GM23338 (cell line): ENCODE results near the gene TNNT3. TPM values are rescaled to one million over a fixed set of nuclear protein-coding genes. Genes with fewer than 3 reads are reported as not detected.

ENCODE experiments used
- ATAC-seq: fragments of 200-7000 bp; cut with Tn5 transposase; 3 replicates; pipeline ENCODE4 v1.9.1; 2020
- DNase-seq: peaks from one replicate; pipeline ENCODE4 v3.0.0-alpha.2; 2015; ENCODE audit warnings: low spot score
- H2AFZ ChIP-seq: fragments of 200-600 bp; sonication (generic); 2 replicates; pipeline ENCODE4 v1.8.0; 2016; ENCODE audit warnings: antibody characterized with exemption, mild to moderate bottlenecking, moderate library complexity
- H3F3A ChIP-seq: fragments of 200-600 bp; sonication (generic); replicated peaks from 2 replicates; pipeline ENCODE4 v1.8.0; 2017; ENCODE audit warnings: antibody characterized with exemption, mixed run types, low read depth
- H3K27ac ChIP-seq: fragments of 200-600 bp; sonication (generic); 2 replicates; pipeline ENCODE4 v1.6.1; 2016; ENCODE audit warnings: low read depth
- H3K27me3 ChIP-seq: fragments of 200-600 bp; sonication (generic); 2 replicates; pipeline ENCODE4 v1.8.0; 2016; ENCODE audit warnings: mild to moderate bottlenecking, mixed run types, moderate library complexity; ENCODE audit not compliant: insufficient read depth
- H3K36me3 ChIP-seq: fragments of 200-600 bp; sonication (generic); 2 replicates; pipeline ENCODE4 v1.8.0; 2016; ENCODE audit warnings: mild to moderate bottlenecking; ENCODE audit not compliant: insufficient read depth
- H3K4me1 ChIP-seq: fragments of 200-600 bp; sonication (generic); 2 replicates; pipeline ENCODE4 v1.8.0; 2016; ENCODE audit warnings: mild to moderate bottlenecking, moderate library complexity; ENCODE audit not compliant: insufficient read depth
- H3K4me2 ChIP-seq: fragments of 200-600 bp; sonication (generic); 2 replicates; pipeline ENCODE4 v1.7.1; 2017; ENCODE audit warnings: mixed run types
- H3K4me3 ChIP-seq: fragments of 200-600 bp; sonication (generic); 2 replicates; pipeline ENCODE4 v1.6.1; 2016; ENCODE audit warnings: mixed run types
- H3K79me2 ChIP-seq: fragments of 200-600 bp; sonication (generic); replicated peaks from 2 replicates; pipeline ENCODE4 v1.8.0; 2017; ENCODE audit warnings: mild to moderate bottlenecking; ENCODE audit not compliant: insufficient read depth
- H3K9me2 ChIP-seq: fragments of 200-600 bp; sonication (generic); 2 replicates; pipeline ENCODE4 v1.8.0; 2017; ENCODE audit not compliant: insufficient read depth
- H4K20me1 ChIP-seq: fragments of 200-600 bp; sonication (generic); replicated peaks from 2 replicates; pipeline ENCODE4 v1.8.0; 2017; ENCODE audit warnings: mild to moderate bottlenecking; ENCODE audit not compliant: insufficient read depth
- H3K27ac Mint-ChIP-seq: 2 replicates; pipeline ENCODE4 v1.8.0; 2020; ENCODE audit warnings: inconsistent platforms, mild to moderate bottlenecking, moderate library complexity, mixed read lengths
- H3K27me3 Mint-ChIP-seq: 3 replicates; pipeline ENCODE4 v1.8.0; 2022; ENCODE audit warnings: low read depth, mild to moderate bottlenecking, moderate library complexity, mixed read lengths, inconsistent platforms; ENCODE audit not compliant: insufficient read depth, poor library complexity
- H3K36me3 Mint-ChIP-seq: 3 replicates; pipeline ENCODE4 v1.8.0; 2021; ENCODE audit warnings: low read depth, mild to moderate bottlenecking, inconsistent platforms, moderate library complexity, mixed read lengths
- H3K4me1 Mint-ChIP-seq: 3 replicates; pipeline ENCODE4 v1.8.0; 2020; ENCODE audit warnings: mild to moderate bottlenecking, inconsistent platforms, mixed read lengths
- H3K4me3 Mint-ChIP-seq: 3 replicates; pipeline ENCODE4 v1.8.0; 2021; ENCODE audit warnings: moderate library complexity, mild to moderate bottlenecking, inconsistent platforms, mixed read lengths
- H3K9me3 Mint-ChIP-seq: 3 replicates; pipeline ENCODE4 v1.8.0; 2020; ENCODE audit warnings: moderate library complexity, mild to moderate bottlenecking, inconsistent platforms, mixed read lengths
- CREB1 ChIP-seq: fragments of 250-450 bp; sonication (Bioruptor Pico); IDR thresholded peaks from 2 replicates; pipeline ENCODE4 v1.5.0; 2020; ENCODE audit warnings: low read depth, mild to moderate bottlenecking, moderate library complexity
- EZH2 ChIP-seq: fragments of 200-600 bp; sonication (generic); IDR thresholded peaks from one replicate; pipeline ENCODE4 v1.8.0; 2017; ENCODE audit warnings: antibody characterized with exemption, mild to moderate bottlenecking, low read depth; ENCODE audit not compliant: unreplicated experiment
- EZH2phosphoT487 ChIP-seq: fragments of 200-600 bp; sonication (generic); IDR thresholded peaks from one replicate; pipeline ENCODE4 v1.8.1; 2018; ENCODE audit warnings: antibody characterized with exemption; ENCODE audit not compliant: unreplicated experiment
- JUNB ChIP-seq: IDR thresholded peaks from one replicate; pipeline ENCODE4 v1.6.1; 2016; ENCODE audit warnings: antibody characterized with exemption; ENCODE audit not compliant: unreplicated experiment
- NANOG ChIP-seq: IDR thresholded peaks from 2 replicates; pipeline ENCODE4 v1.6.1; 2016; ENCODE audit warnings: antibody characterized with exemption, borderline replicate concordance
- POLR2AphosphoS5 ChIP-seq: IDR thresholded peaks from 2 replicates; pipeline ENCODE4 v1.6.1; 2016; ENCODE audit warnings: antibody characterized with exemption, low read depth
- STAT1 ChIP-seq: IDR thresholded peaks from one replicate; pipeline ENCODE4 v1.6.1; 2016; ENCODE audit warnings: antibody characterized with exemption; ENCODE audit not compliant: unreplicated experiment
- ZNF114 ChIP-seq: fragments of 250-450 bp; sonication (Bioruptor Pico); IDR thresholded peaks from 2 replicates; pipeline ENCODE4 v1.5.0; 2020; ENCODE audit warnings: mild to moderate bottlenecking, moderate library complexity
- ZNF331 ChIP-seq: fragments of 250-450 bp; sonication (Bioruptor Pico); IDR thresholded peaks from 2 replicates; pipeline ENCODE4 v1.5.0; 2020; ENCODE audit warnings: low read depth, mild to moderate bottlenecking, moderate library complexity
- polyA plus RNA-seq: library from polyadenylated mRNA; unstranded; fragments of >200 nt; fragmentation: Nextera tagmentation; extraction: Ambion mirVana; gene quantifications from 2 replicates; pipeline ENCODE4 v1.2.1, GENCODE V29; 2016
- total RNA-seq: library from RNA; depleted of rRNA; stranded (reverse); fragments of >200 nt; shearing (Covaris generic); gene quantifications from 2 replicates; pipeline ENCODE4 v1.2.3, GENCODE V29; 2014
- TF ChIP-seq, protein P1 (sequence below): IDR thresholded peaks from 2 replicates; pipeline ENCODE4 v1.6.1; 2016; ENCODE audit warnings: antibody characterized with exemption
- TF ChIP-seq, protein P2 (sequence below): IDR thresholded peaks from one replicate; pipeline ENCODE4 v1.6.1; 2018; ENCODE audit warnings: antibody characterized with exemption; ENCODE audit not compliant: unreplicated experiment
- TF ChIP-seq, protein P3 (sequence below): fragments of 250-450 bp; sonication (Bioruptor Pico); IDR thresholded peaks from 2 replicates; pipeline ENCODE4 v1.5.0; 2020; ENCODE audit warnings: mild to moderate bottlenecking, moderate library complexity
- TF ChIP-seq, protein P4 (sequence below), 2 experiments: fragments of 200-600 bp in 1 of 2; sonication (generic) in 1 of 2; conservative IDR thresholded peaks; 2 replicates each; pipeline versions ENCODE4 v1.5.1 to v1.6.1; 2016 to 2017; ENCODE audit warnings: antibody characterized with exemption in 2 of 2, low read depth in 2 of 2, mild to moderate bottlenecking in 2 of 2, moderate library complexity in 1 of 2

The TNNT3 gene
- total and polyA plus RNA-seq, 2 experiments from 2014 or later = not detected

DNA sequence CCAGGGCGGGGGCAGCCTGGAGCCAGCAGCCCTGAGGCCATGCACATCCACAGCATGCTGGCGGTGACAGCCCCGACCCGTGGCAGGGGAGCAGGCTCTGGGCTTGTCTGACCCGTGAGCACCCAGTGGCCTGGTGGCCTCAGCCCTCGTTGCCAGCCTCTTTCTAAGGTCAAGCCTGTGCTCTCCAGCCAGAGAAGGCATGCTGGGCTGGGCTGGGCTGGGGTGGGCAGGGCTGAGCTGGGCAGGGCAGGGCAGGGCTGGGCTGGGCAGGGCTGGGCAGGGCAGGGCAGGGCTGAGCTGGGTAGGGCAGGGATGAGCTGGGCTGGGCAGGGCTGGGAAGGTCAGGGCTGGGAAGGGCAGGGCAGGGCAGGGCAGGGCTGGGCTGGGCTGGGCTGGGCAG lies 67.5 kb downstream of the TNNT3 start:
- DNase-seq = no peak
- Histone ChIP-seq H3K79me2 (no peaks in the 10 kb centered on the region), H4K20me1 (no peaks in the 10 kb centered on the region), H2AFZ (no peak overlapping the region), H3K9me2 (no peaks in the 10 kb centered on the region), H3K27ac (no peak overlapping the region), H3K4me1 (no peaks in the 10 kb centered on the region), H3K4me3 (no peak overlapping the region), H3K36me3 (no peaks in the 10 kb centered on the region), H3K27me3 (no peaks in the 10 kb centered on the region), H3F3A (no peaks in the 10 kb centered on the region), H3K4me2 (no peak overlapping the region)
- H3K9me3 Mint-ChIP-seq = no peaks in the 10 kb centered on the region
- H3K4me3 Mint-ChIP-seq = no peak overlapping the region
- no peaks in the 10 kb centered on the region for H3K27me3 Mint-ChIP-seq
- no peak for TF ChIP-seq ZNF114 (CRISPR knock-in tag)
- no peak for TF ChIP-seq NANOG
- no peak for TF ChIP-seq ZNF331 (CRISPR knock-in tag)
- TF ChIP-seq, protein P1, sequence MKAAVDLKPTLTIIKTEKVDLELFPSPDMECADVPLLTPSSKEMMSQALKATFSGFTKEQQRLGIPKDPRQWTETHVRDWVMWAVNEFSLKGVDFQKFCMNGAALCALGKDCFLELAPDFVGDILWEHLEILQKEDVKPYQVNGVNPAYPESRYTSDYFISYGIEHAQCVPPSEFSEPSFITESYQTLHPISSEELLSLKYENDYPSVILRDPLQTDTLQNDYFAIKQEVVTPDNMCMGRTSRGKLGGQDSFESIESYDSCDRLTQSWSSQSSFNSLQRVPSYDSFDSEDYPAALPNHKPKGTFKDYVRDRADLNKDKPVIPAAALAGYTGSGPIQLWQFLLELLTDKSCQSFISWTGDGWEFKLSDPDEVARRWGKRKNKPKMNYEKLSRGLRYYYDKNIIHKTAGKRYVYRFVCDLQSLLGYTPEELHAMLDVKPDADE = no peak
- TF ChIP-seq, protein P2, sequence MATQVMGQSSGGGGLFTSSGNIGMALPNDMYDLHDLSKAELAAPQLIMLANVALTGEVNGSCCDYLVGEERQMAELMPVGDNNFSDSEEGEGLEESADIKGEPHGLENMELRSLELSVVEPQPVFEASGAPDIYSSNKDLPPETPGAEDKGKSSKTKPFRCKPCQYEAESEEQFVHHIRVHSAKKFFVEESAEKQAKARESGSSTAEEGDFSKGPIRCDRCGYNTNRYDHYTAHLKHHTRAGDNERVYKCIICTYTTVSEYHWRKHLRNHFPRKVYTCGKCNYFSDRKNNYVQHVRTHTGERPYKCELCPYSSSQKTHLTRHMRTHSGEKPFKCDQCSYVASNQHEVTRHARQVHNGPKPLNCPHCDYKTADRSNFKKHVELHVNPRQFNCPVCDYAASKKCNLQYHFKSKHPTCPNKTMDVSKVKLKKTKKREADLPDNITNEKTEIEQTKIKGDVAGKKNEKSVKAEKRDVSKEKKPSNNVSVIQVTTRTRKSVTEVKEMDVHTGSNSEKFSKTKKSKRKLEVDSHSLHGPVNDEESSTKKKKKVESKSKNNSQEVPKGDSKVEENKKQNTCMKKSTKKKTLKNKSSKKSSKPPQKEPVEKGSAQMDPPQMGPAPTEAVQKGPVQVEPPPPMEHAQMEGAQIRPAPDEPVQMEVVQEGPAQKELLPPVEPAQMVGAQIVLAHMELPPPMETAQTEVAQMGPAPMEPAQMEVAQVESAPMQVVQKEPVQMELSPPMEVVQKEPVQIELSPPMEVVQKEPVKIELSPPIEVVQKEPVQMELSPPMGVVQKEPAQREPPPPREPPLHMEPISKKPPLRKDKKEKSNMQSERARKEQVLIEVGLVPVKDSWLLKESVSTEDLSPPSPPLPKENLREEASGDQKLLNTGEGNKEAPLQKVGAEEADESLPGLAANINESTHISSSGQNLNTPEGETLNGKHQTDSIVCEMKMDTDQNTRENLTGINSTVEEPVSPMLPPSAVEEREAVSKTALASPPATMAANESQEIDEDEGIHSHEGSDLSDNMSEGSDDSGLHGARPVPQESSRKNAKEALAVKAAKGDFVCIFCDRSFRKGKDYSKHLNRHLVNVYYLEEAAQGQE = no peak
- TF ChIP-seq CREB1 (CRISPR knock-in tag) = no peak
- no peak for TF ChIP-seq JUNB
- TF ChIP-seq POLR2AphosphoS5 = no peak
- TF ChIP-seq STAT1 = no peak
- TF ChIP-seq, protein P3, sequence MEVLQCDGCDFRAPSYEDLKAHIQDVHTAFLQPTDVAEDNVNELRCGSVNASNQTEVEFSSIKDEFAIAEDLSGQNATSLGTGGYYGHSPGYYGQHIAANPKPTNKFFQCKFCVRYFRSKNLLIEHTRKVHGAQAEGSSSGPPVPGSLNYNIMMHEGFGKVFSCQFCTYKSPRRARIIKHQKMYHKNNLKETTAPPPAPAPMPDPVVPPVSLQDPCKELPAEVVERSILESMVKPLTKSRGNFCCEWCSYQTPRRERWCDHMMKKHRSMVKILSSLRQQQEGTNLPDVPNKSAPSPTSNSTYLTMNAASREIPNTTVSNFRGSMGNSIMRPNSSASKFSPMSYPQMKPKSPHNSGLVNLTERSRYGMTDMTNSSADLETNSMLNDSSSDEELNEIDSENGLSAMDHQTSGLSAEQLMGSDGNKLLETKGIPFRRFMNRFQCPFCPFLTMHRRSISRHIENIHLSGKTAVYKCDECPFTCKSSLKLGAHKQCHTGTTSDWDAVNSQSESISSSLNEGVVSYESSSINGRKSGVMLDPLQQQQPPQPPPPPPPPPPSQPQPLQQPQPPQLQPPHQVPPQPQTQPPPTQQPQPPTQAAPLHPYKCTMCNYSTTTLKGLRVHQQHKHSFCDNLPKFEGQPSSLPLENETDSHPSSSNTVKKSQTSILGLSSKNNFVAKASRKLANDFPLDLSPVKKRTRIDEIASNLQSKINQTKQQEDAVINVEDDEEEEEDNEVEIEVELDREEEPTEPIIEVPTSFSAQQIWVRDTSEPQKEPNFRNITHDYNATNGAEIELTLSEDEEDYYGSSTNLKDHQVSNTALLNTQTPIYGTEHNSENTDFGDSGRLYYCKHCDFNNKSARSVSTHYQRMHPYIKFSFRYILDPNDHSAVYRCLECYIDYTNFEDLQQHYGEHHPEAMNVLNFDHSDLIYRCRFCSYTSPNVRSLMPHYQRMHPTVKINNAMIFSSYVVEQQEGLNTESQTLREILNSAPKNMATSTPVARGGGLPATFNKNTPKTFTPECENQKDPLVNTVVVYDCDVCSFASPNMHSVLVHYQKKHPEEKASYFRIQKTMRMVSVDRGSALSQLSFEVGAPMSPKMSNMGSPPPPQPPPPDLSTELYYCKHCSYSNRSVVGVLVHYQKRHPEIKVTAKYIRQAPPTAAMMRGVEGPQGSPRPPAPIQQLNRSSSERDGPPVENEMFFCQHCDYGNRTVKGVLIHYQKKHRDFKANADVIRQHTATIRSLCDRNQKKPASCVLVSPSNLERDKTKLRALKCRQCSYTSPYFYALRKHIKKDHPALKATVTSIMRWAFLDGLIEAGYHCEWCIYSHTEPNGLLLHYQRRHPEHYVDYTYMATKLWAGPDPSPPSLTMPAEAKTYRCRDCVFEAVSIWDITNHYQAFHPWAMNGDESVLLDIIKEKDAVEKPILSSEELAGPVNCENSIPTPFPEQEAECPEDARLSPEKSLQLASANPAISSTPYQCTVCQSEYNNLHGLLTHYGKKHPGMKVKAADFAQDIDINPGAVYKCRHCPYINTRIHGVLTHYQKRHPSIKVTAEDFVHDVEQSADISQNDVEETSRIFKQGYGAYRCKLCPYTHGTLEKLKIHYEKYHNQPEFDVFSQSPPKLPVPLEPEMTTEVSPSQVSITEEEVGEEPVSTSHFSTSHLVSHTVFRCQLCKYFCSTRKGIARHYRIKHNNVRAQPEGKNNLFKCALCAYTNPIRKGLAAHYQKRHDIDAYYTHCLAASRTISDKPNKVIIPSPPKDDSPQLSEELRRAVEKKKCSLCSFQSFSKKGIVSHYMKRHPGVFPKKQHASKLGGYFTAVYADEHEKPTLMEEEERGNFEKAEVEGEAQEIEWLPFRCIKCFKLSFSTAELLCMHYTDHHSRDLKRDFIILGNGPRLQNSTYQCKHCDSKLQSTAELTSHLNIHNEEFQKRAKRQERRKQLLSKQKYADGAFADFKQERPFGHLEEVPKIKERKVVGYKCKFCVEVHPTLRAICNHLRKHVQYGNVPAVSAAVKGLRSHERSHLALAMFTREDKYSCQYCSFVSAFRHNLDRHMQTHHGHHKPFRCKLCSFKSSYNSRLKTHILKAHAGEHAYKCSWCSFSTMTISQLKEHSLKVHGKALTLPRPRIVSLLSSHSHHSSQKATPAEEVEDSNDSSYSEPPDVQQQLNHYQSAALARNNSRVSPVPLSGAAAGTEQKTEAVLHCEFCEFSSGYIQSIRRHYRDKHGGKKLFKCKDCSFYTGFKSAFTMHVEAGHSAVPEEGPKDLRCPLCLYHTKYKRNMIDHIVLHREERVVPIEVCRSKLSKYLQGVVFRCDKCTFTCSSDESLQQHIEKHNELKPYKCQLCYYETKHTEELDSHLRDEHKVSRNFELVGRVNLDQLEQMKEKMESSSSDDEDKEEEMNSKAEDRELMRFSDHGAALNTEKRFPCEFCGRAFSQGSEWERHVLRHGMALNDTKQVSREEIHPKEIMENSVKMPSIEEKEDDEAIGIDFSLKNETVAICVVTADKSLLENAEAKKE (CRISPR knock-in tag) = no peak
- TF ChIP-seq EZH2 = no peak
- TF ChIP-seq EZH2phosphoT487 = no peak
- TF ChIP-seq, protein P4, sequence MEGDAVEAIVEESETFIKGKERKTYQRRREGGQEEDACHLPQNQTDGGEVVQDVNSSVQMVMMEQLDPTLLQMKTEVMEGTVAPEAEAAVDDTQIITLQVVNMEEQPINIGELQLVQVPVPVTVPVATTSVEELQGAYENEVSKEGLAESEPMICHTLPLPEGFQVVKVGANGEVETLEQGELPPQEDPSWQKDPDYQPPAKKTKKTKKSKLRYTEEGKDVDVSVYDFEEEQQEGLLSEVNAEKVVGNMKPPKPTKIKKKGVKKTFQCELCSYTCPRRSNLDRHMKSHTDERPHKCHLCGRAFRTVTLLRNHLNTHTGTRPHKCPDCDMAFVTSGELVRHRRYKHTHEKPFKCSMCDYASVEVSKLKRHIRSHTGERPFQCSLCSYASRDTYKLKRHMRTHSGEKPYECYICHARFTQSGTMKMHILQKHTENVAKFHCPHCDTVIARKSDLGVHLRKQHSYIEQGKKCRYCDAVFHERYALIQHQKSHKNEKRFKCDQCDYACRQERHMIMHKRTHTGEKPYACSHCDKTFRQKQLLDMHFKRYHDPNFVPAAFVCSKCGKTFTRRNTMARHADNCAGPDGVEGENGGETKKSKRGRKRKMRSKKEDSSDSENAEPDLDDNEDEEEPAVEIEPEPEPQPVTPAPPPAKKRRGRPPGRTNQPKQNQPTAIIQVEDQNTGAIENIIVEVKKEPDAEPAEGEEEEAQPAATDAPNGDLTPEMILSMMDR (conservative IDR thresholded peaks at IDR 0.05; ENCODE audit: low read depth in 2 of 2) = no peak
- H3K27ac Mint-ChIP-seq = no peak overlapping the region
- H3K4me1 Mint-ChIP-seq = no peaks in the 10 kb centered on the region
- ATAC-seq = no peak
- H3K36me3 Mint-ChIP-seq = no peaks in the 10 kb centered on the region
